ENCODE results near the gene EVX2.

GRCh38 chr2:176088937-176089842, 5.4 kb upstream of the EVX2 start:
- TF ChIP-seq CTCF (IDR thresholded peaks at IDR 0.05; ENCODE audit: low read depth, low read length) (no peak), POLR2A (IDR thresholded peaks at IDR 0.05; ENCODE audit: extremely low read depth, insufficient read length) (no peak)
